Esophagus squamous epithelium (tissue), 5 donors: ENCODE results near the gene RTN1. TPM values are rescaled to one million over a fixed set of nuclear protein-coding genes. Genes with fewer than 3 reads are reported as not detected.

ENCODE experiments used
- DNase-seq: peaks from one replicate; lab custom pipeline; 2025; lab: John Stamatoyannopoulos, UW
- H3K27ac ChIP-seq, 4 donors: fragments of 200-600 bp; sonication (generic); one replicate each; pipeline ENCODE4 v1.5.1; 2016 to 2019; ENCODE audit warnings: mild to moderate bottlenecking in 1 of 4
- H3K27me3 ChIP-seq, 4 donors: fragments of 200-600 bp; sonication (generic); 1 replicate in 3 of 4; 2 replicates in 1 of 4; pipeline versions ENCODE4 v1.5.1 to v1.6.0; 2017 to 2021; ENCODE audit warnings: antibody characterized with exemption in 1 of 4
- H3K36me3 ChIP-seq, 3 donors: fragments of 200-600 bp; sonication (generic); one replicate each; pipeline ENCODE4 v1.5.1; 2016 to 2019
- H3K4me1 ChIP-seq, 3 donors: fragments of 200-600 bp; sonication (generic); one replicate each; pipeline ENCODE4 v1.5.1; 2017 to 2019
- H3K4me3 ChIP-seq, 4 donors: fragments of 200-600 bp; sonication (generic); 1 replicate in 3 of 4; 2 replicates in 1 of 4; pipeline ENCODE4 v1.5.1; 2016 to 2019; ENCODE audit warnings: mild to moderate bottlenecking in 2 of 4, moderate library complexity in 1 of 4
- H3K9me3 ChIP-seq, 3 donors: fragments of 200-600 bp; sonication (generic); one replicate each; pipeline ENCODE4 v1.5.1; 2016 to 2019
- POLR2A ChIP-seq, 4 donors: fragments of 450-650 bp; IDR thresholded peaks; one replicate each; pipeline ENCODE4 v1.6.1; 2017; ENCODE audit warnings: antibody characterized with exemption in 4 of 4, mild to moderate bottlenecking in 4 of 4, moderate library complexity in 3 of 4
- WGBS, 2 donors: methylation state at CpG; one replicate each; pipeline ENCODE4 v1.1.5; 2018; 5-methylcytosine and 5-hydroxymethylcytosine counted together
- intact Hi-C: fragments of 100-400 bp; cut with DNase I; formaldehyde crosslinking; loops from one replicate; pipeline ENCODE4 v1.15.0; 2022
- total RNA-seq, 4 donors: library from RNA; depleted of rRNA; stranded (reverse); fragments of >200 nt; gene quantifications; one replicate each; pipeline ENCODE4 v1.1.0, GENCODE V29; 2016
- TF ChIP-seq, protein P1 (sequence below), 6 experiments: fragments of 450-650 bp in 4 of 6; fragments of 200-600 bp in 2 of 6; sonication (generic) in 2 of 6; IDR thresholded peaks; one replicate each; pipeline ENCODE4 v1.5.1; 2016 to 2019; ENCODE audit warnings: antibody characterized with exemption in 6 of 6, mild to moderate bottlenecking in 4 of 6, moderate library complexity in 4 of 6
- donor health status: DM: yes; HTN: yes; CAD: no.

The RTN1 gene
- total RNA-seq, 4 donors from 2014 or later = 0.15 to 2.3 (median 0.91) TPM

DNA sequence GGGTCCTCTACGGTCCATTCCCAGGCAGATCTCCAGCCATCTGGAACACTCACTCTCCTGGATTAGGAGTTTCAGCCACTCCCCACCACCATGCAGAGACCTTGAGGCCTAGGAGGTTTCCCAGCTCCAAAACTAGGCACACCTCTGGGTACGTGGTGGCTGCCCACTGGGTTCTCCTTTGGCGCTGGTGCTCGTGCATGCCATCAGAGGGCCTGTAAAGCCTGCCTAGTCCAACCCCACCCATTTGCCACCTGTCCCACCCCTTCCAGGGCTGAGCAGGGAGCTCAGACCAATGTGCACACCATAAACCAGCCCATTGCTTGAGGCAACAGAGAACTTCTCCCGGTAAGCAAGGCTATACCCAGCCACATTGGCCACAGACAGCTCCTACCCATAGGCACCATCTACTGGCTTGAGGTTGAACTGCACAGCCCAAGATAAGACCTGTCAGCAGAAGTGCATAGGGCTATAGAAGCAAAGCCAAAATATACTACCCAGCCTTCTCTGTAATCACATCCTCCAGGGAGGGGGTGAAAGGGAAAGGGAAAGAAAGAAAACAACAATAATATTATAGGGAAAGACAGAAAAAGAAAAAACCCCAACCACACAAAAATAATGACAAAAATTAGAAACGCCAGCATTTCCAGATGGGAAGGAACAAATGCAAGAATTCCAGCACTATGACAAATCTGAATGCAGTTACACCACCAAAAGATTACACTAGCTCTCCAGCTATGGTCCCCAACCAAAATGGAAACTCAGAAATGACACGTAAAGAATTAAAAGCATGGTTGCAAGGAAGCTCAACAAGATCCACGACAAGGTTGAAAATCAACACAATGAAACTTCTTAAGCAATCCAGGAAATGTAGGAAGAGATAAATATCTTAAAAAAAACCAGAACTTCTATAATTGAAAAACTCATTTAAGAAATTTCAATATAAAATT lies 182.1 kb downstream of the RTN1 start:
- no peak overlapping the region for H3K4me3 ChIP-seq
- TF ChIP-seq, protein P1, sequence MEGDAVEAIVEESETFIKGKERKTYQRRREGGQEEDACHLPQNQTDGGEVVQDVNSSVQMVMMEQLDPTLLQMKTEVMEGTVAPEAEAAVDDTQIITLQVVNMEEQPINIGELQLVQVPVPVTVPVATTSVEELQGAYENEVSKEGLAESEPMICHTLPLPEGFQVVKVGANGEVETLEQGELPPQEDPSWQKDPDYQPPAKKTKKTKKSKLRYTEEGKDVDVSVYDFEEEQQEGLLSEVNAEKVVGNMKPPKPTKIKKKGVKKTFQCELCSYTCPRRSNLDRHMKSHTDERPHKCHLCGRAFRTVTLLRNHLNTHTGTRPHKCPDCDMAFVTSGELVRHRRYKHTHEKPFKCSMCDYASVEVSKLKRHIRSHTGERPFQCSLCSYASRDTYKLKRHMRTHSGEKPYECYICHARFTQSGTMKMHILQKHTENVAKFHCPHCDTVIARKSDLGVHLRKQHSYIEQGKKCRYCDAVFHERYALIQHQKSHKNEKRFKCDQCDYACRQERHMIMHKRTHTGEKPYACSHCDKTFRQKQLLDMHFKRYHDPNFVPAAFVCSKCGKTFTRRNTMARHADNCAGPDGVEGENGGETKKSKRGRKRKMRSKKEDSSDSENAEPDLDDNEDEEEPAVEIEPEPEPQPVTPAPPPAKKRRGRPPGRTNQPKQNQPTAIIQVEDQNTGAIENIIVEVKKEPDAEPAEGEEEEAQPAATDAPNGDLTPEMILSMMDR (IDR thresholded peaks at IDR 0.05) = peak in 4 of 6 experiments; percentile 29 to 64 (median 43)
- no peak for TF ChIP-seq POLR2A (IDR thresholded peaks at IDR 0.05)
- H3K27ac ChIP-seq = no peak overlapping the region
- no peaks in the 10 kb centered on the region for H3K36me3 ChIP-seq
- intact Hi-C loops = no loop called here
- no peaks in the 10 kb centered on the region for H3K9me3 ChIP-seq
- DNase-seq = no peak
- H3K27me3 ChIP-seq = no peaks in the 10 kb centered on the region
- no peaks in the 10 kb centered on the region for H3K4me1 ChIP-seq
- WGBS, 2 donors = 66 to 83% methylated on average over 3 to 6 of the region's 8 CpGs

DNA sequence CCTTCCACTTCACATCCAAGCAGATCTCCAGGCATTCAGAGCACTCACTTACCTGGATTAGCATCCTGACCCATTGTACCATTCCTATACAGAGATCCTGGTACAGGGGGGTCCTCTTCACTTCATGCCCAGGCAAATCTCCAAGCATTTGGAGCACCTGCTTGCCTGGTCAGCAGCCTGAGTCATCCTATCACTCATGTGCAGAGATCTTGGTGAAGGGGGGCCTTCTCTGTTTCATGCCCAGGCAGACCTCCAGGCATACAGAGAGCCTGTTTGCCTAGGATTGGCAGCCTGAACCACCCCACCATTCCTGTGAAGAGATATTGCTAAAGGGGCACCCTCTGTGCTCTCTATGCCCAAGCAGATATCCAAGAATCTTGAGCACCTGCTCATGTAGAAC lies 182.9 kb downstream of the RTN1 start:
- no peak overlapping the region for H3K27ac ChIP-seq
- no peaks in the 10 kb centered on the region for H3K36me3 ChIP-seq
- no peaks in the 10 kb centered on the region for H3K27me3 ChIP-seq
- H3K4me3 ChIP-seq = no peak overlapping the region
- no peaks in the 10 kb centered on the region for H3K4me1 ChIP-seq
- intact Hi-C loops = no loop called here
- no peak for TF ChIP-seq POLR2A (IDR thresholded peaks at IDR 0.05)
- DNase-seq = no peak
- H3K9me3 ChIP-seq = no peaks in the 10 kb centered on the region

DNA sequence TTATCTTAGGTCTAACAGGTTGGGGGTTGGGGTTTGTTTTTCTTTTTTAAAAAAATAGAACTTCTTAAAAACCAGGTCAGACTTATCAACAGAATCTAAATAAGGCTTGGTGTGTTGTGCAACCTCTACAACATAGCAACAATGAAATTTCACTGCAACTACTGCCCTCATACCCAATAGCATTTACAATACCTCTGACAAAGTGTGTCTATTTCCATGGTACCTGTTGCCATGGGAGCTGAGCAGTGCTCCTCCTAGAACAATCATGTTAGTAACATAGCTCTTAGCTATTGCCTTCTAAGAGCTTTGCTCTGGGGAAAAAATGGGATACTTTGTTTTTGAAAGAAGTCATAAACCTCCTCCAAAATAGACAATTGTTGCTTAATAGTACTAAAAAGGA lies 190.7 kb downstream of the RTN1 start:
- no peak for TF ChIP-seq POLR2A (IDR thresholded peaks at IDR 0.05)
- TF ChIP-seq, protein P1 (IDR thresholded peaks at IDR 0.05) = no peak
- intact Hi-C loops = no loop called here
- Histone ChIP-seq H3K27me3 (no peaks in the 10 kb centered on the region), H3K4me1 (no peaks in the 10 kb centered on the region), H3K36me3 (no peaks in the 10 kb centered on the region), H3K4me3 (no peak overlapping the region), H3K27ac (no peak overlapping the region), H3K9me3 (no peaks in the 10 kb centered on the region)
- DNase-seq = no peak

DNA sequence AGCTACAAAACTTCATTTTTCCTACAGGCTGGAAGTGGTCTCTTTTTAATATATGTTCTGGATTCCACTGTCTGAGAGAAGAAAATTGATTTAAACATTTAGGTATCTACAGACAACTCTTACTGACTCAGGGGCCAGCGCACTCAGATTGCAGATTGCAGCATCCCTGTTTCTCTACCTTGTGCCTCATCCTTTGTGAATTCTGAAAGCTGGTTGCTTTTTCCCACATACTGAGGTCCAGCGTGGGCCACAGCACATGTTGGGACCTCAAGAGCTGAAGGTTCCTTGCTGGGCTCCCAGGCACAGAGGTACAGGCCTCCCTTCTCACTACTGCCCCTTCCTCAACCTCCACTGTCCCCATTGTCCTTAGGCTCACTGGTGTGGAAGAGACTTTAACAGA lies 192.2 kb downstream of the RTN1 start:
- DNase-seq = no peak
- intact Hi-C loops = no loop called here
- H3K4me3 ChIP-seq = no peak overlapping the region
- TF ChIP-seq POLR2A (IDR thresholded peaks at IDR 0.05) = no peak
- TF ChIP-seq, protein P1 (IDR thresholded peaks at IDR 0.05) = no peak
- H3K4me1 ChIP-seq = no peaks in the 10 kb centered on the region
- H3K27ac ChIP-seq = peak overlapping the region in 1 of 4 donors; percentile 34
- 90 to 100% methylated on average over 1 to 2 of the region's 2 CpGs for WGBS, 2 donors
- H3K36me3 ChIP-seq = no peaks in the 10 kb centered on the region
- H3K27me3 ChIP-seq = no peaks in the 10 kb centered on the region
- H3K9me3 ChIP-seq = no peaks in the 10 kb centered on the region

DNA sequence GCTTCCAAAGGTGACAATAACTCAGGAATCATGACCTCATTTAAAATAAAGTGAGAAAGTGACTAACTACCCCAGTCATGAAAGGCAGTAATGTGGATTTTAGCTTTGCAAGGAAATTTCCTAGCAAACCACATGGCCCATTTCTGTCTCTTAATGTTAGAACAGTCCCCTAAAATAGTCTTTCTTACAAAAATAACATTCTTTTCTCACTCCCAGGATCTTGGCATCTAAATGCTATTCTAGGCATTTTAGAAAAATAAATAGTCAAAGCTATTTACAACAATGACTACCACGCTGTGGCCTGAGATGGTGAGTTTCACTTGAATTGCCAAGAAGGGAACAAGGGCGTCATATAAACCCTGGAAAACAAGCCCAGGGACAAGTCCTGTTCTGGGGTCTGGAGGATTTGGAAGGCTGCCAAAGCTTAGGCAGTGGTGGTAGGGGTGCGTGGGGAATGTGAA lies 192.8 kb downstream of the RTN1 start:
- H3K4me1 ChIP-seq = no peaks in the 10 kb centered on the region
- H3K4me3 ChIP-seq = no peak overlapping the region
- intact Hi-C loops = no loop called here
- no peak for DNase-seq
- H3K27ac ChIP-seq = peak overlapping the region in 1 of 4 donors; percentile 34
- no peaks in the 10 kb centered on the region for H3K27me3 ChIP-seq
- no peaks in the 10 kb centered on the region for H3K36me3 ChIP-seq
- no peaks in the 10 kb centered on the region for H3K9me3 ChIP-seq
- WGBS, 2 donors = 53 to 65% methylated on average over 3 of the region's 3 CpGs
- TF ChIP-seq, protein P1 (IDR thresholded peaks at IDR 0.05) = no peak
- TF ChIP-seq POLR2A (IDR thresholded peaks at IDR 0.05) = no peak
